ENCODE measurements around the gene ARSG. TPM values are rescaled to one million over a fixed set of nuclear protein-coding genes. Genes with fewer than 3 reads are reported as not detected.

ARSG gene
- total and polyA plus RNA-seq, 2 of the 4 experiments (the other 2 are of a cell fraction): 2.9 to 3.0 TPM

DNA sequence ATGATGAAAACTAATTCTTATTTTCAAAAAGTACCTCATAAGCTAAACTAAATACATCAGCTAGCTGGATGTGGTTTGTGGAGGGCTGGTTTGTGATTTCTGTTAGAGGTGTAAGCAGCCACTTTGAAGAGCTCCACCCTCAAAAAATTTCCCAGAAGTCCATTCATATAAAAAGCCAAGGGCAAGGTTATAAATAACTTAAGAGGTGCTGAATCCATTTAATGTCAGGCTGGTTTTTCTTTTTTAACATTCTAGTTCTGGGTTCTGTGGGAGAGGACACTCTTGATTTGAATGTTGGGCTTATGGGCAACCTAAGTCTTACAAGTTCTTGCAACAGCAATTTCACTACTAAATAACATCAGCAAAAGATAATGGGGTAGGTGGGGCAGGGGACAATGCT is 169.4 kb downstream of the ARSG start:
- DNase-seq (no peak), ATAC-seq (ENCODE audit: low read depth) (no peak)
- Histone ChIP-seq H2AK5ac (ENCODE audit: low read depth, low read length) (no peak overlapping the region), H3K18ac (ENCODE audit: low read depth, low read length) (no peak overlapping the region), H3K56ac (ENCODE audit: extremely low read depth, insufficient read depth, low read length) (no peak overlapping the region), H3K27me3 (ENCODE audit: control insufficient read depth, insufficient read depth, low read length) (peaks cover 2% of the 10 kb centered on the region; the same call in 1 of the 2 replicates), H4K91ac (ENCODE audit: insufficient read depth, low read depth, low read length) (no peak overlapping the region), H3K36me3 (ENCODE audit: control insufficient read depth, insufficient read depth, low read length) (no peaks in the 10 kb centered on the region), H2BK15ac (ENCODE audit: low read depth, low read length) (no peak overlapping the region), H4K20me1 (ENCODE audit: insufficient read depth, low read length) (peaks cover 11% of the 10 kb centered on the region; the same call in 1 of the 2 replicates), H4K8ac (ENCODE audit: low read depth in 2 of 2, low read length in 2 of 2) (no peak overlapping the region), H3K9me3 (ENCODE audit: control insufficient read depth, insufficient read depth, low read length) (no peaks in the 10 kb centered on the region), H3K79me1 (ENCODE audit: low read depth in 1 of 2, low read length in 2 of 2) (peaks cover 0 to 9% of the 10 kb centered on the region in 2 experiments; a peak in 2 of 4 replicates), H2AFZ (replicated peaks; ENCODE audit: low read length, poor library complexity) (no peak overlapping the region), H3K4ac (ENCODE audit: low read depth, low read length) (no peak overlapping the region), H2BK120ac (ENCODE audit: low read depth, low read length) (no peak overlapping the region), H3K4me3 (ENCODE audit: insufficient read depth, low read depth, low read length) (no peak overlapping the region), H4K5ac (ENCODE audit: low read depth, low read length) (no peak overlapping the region), H3K23ac (ENCODE audit: low read depth, low read length) (no peak overlapping the region), H3K27ac (ENCODE audit: insufficient read depth, low read length) (no peak overlapping the region), H3K4me2 (ENCODE audit: low read depth, low read length) (no peak overlapping the region), H3K4me1 (ENCODE audit: control insufficient read depth, insufficient read depth, low read length) (no peaks in the 10 kb centered on the region), H2AK9ac (replicated peaks; ENCODE audit: low read depth, low read length, poor library complexity) (no peak overlapping the region), H3K14ac (replicated peaks; ENCODE audit: low read depth, low read length) (no peak overlapping the region), H3K9ac (ENCODE audit: low read depth, low read length) (no peak overlapping the region), H2BK20ac (ENCODE audit: low read depth, low read length) (no peak overlapping the region), H2BK5ac (ENCODE audit: low read depth, low read length, poor library complexity, severe bottlenecking) (no peak overlapping the region), H3K9me1 (ENCODE audit: insufficient read depth, low read length) (no peaks in the 10 kb centered on the region)
- dilution Hi-C loops (cut with HindIII; ENCODE audit: low sequenced_read_pairs, unreplicated experiment): no loop called here
- TF ChIP-seq BHLHE40 (IDR thresholded peaks at IDR 0.05; ENCODE audit: low read depth, low read length): no peak
- TF ChIP-seq, protein P1, sequence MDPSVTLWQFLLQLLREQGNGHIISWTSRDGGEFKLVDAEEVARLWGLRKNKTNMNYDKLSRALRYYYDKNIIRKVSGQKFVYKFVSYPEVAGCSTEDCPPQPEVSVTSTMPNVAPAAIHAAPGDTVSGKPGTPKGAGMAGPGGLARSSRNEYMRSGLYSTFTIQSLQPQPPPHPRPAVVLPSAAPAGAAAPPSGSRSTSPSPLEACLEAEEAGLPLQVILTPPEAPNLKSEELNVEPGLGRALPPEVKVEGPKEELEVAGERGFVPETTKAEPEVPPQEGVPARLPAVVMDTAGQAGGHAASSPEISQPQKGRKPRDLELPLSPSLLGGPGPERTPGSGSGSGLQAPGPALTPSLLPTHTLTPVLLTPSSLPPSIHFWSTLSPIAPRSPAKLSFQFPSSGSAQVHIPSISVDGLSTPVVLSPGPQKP (IDR thresholded peaks at IDR 0.05; ENCODE audit: borderline replicate concordance, low read depth, low read length): no peak
- no peak for TF ChIP-seq MAZ (IDR thresholded peaks at IDR 0.05; ENCODE audit: borderline replicate concordance, low read depth, low read length)
- TF ChIP-seq POLR2A (IDR thresholded peaks at IDR 0.05; ENCODE audit: low read depth, low read length): no peak
- TF ChIP-seq CEBPB (IDR thresholded peaks at IDR 0.05; ENCODE audit: low read depth, low read length): no peak
- TF ChIP-seq RFX5 (IDR thresholded peaks at IDR 0.05; ENCODE audit: low read depth, low read length): no peak
- no peak for TF ChIP-seq MXI1 (IDR thresholded peaks at IDR 0.05; ENCODE audit: borderline replicate concordance, low read depth, low read length)
- TF ChIP-seq CHD1 (IDR thresholded peaks at IDR 0.05; ENCODE audit: low read depth, low read length): no peak
- TF ChIP-seq, protein P2, sequence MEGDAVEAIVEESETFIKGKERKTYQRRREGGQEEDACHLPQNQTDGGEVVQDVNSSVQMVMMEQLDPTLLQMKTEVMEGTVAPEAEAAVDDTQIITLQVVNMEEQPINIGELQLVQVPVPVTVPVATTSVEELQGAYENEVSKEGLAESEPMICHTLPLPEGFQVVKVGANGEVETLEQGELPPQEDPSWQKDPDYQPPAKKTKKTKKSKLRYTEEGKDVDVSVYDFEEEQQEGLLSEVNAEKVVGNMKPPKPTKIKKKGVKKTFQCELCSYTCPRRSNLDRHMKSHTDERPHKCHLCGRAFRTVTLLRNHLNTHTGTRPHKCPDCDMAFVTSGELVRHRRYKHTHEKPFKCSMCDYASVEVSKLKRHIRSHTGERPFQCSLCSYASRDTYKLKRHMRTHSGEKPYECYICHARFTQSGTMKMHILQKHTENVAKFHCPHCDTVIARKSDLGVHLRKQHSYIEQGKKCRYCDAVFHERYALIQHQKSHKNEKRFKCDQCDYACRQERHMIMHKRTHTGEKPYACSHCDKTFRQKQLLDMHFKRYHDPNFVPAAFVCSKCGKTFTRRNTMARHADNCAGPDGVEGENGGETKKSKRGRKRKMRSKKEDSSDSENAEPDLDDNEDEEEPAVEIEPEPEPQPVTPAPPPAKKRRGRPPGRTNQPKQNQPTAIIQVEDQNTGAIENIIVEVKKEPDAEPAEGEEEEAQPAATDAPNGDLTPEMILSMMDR (conservative IDR thresholded peaks at IDR 0.05; ENCODE audit: low read depth, low read length): no peak
- TF ChIP-seq SMC3 (IDR thresholded peaks at IDR 0.05; ENCODE audit: low read depth, low read length): no peak
- TF ChIP-seq RCOR1 (IDR thresholded peaks at IDR 0.05; ENCODE audit: insufficient replicate concordance, low read length): no peak
- no peak for TF ChIP-seq NFE2L2 (IDR thresholded peaks at IDR 0.05; ENCODE audit: low read depth, low read length)
- TF ChIP-seq, protein P3, sequence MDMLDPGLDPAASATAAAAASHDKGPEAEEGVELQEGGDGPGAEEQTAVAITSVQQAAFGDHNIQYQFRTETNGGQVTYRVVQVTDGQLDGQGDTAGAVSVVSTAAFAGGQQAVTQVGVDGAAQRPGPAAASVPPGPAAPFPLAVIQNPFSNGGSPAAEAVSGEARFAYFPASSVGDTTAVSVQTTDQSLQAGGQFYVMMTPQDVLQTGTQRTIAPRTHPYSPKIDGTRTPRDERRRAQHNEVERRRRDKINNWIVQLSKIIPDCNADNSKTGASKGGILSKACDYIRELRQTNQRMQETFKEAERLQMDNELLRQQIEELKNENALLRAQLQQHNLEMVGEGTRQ (IDR thresholded peaks at IDR 0.05; ENCODE audit: low read depth, low read length): no peak
- TF ChIP-seq FOS (IDR thresholded peaks at IDR 0.05; ENCODE audit: low read depth, low read length): no peak
- no peak for TF ChIP-seq RAD21 (IDR thresholded peaks at IDR 0.05; ENCODE audit: low read length)
- no peak for TF ChIP-seq MAFK (IDR thresholded peaks at IDR 0.05; ENCODE audit: low read depth, low read length)
- ChIA-PET CTCF (interaction anchor here (0.6 kb wide), 1 partner anchor 290 kb away, joined by 3 read pairs; no protein-coding TSS in a partner anchor), POLR2A (ENCODE audit: unreplicated experiment) (no interaction called here)
- in situ Hi-C loops (cut with MboI; ENCODE audit: low sequenced_read_pairs): loop anchor here (25.0 kb wide), 1 partner anchor 498 kb away; no protein-coding TSS in a partner anchor
- intact Hi-C loops (cut with micrococcal nuclease): loop anchor here (5.0 to 10.0 kb wide), 3 partner anchors 258 to 784 kb away; no protein-coding TSS in a partner anchor
- no TSS peak for BruUV-seq (replicated peaks)

All from IMR-90 (cell line).